Stimulated activated CD8-positive, alpha-beta memory T cell treated with anti-CD3 and anti-CD28 coated beads, Interleukin-2, amount 100 ng/mL, for 1 hour (primary cell): ENCODE data around the gene TMEM150B.

Source experiments
- DNase-seq, 2 donors: peaks; one replicate each; pipeline ENCODE4 v3.0.0-alpha.2; 2020; ENCODE audit warnings: low read depth in 2 of 2

TMEM150B gene

GRCh38 chr19:55354698-55355212 is 29.6 kb upstream of the TMEM150B start, which contains the start of gene COX6B2:
TSS of gene COX6B2 (minus strand) at chr19:55354719. CDS start at chr19:55354521, 198 bp downstream.
- DNase-seq: no peak

- DNase-seq: peak in 1 of 2 donors; percentile 39
Observed at GRCh38 chr19:55353803-55354697, 28.9 kb upstream of the TMEM150B start.

- DNase-seq: no peak
Observed at GRCh38 chr19:55353356-55353802, 28.2 kb upstream of the TMEM150B start.

GRCh38 chr19:55352549-55353145 is 27.5 kb upstream of the TMEM150B start:
- DNase-seq: no peak

- no peak for DNase-seq
Observed at GRCh38 chr19:55352040-55352439, 26.9 kb upstream of the TMEM150B start.

- DNase-seq: no peak
Observed at GRCh38 chr19:55350620-55351315, 25.6 kb upstream of the TMEM150B start.

- no peak for DNase-seq
Observed at GRCh38 chr19:55348317-55349034, 23.3 kb upstream of the TMEM150B start.

- no peak for DNase-seq
Observed at GRCh38 chr19:55347442-55348009, 22.4 kb upstream of the TMEM150B start.

GRCh38 chr19:55346725-55347441 is 21.7 kb upstream of the TMEM150B start:
- no peak for DNase-seq

GRCh38 chr19:55345818-55346724 is 20.9 kb upstream of the TMEM150B start:
- no peak for DNase-seq

GRCh38 chr19:55345101-55345817 is 20.1 kb upstream of the TMEM150B start:
- DNase-seq: no peak

GRCh38 chr19:55344444-55344843 is 19.3 kb upstream of the TMEM150B start:
- DNase-seq: no peak

GRCh38 chr19:55341595-55342531 is 16.7 kb upstream of the TMEM150B start:
- no peak for DNase-seq

GRCh38 chr19:55341171-55341588 is 16.0 kb upstream of the TMEM150B start:
- peak in 1 of 2 donors; percentile 19 for DNase-seq

- DNase-seq: no peak
Observed at GRCh38 chr19:55340784-55341147, 15.6 kb upstream of the TMEM150B start.

GRCh38 chr19:55339889-55340783 is 15.0 kb upstream of the TMEM150B start:
- no peak for DNase-seq
